ENCODE measurements around the gene CISTR. TPM values are rescaled to one million over a fixed set of nuclear protein-coding genes. Genes with fewer than 3 reads are reported as not detected.
A peak's percentile ranks its signal among the peaks of the same experiment; 100 is the strongest.

Gene CISTR
- polyA plus RNA-seq, 1 donor from 2014 or later: not detected

DNA sequence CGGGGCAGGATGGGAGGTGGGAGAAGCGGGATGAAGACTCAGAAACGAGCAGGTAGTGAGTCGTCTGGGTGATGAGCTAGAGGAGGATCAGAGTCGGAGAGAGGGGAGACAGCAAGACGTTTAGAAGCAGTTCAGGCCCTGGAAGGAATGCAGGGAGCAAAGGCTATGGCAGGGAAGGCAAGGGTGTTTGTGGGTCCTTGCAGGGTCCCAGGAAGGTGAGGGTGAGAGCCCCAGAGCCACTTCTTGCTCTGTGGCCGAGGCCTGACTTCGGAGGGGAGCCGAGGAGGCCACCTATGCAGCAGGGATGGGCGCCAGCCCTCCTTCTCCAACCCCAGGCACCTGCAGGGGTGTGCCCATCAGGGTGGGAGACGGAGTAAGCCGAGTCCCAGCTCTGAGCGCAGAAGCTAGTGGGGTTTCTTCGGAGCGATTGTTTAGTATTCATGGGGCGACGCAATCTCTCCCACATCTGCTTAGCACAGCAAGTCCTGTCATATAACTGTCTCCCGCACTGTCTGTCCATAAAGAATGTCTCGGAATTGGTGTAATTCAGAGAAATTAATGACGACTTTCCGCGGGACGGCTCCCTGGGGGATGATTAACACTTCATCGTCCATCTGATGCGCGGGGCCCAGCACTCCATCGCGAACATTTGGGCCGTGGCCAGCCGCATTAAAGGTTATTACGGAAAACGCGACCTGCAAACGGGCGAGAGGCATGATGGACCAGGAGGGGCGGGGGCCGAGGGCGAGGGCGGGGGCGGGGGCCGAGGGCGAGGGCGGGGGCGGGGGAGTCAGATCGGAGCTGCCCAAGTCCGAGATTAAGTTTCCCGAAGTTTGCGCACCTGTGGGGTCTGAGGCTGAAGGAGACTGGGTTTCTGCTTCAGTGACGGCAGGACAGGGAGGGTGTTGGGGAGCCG is 12.3 kb downstream of the CISTR start:
- Histone ChIP-seq H4K20me1 (ENCODE audit: insufficient read depth) (no peaks in the 10 kb centered on the region), H3K79me2 (replicated peaks; ENCODE audit: insufficient read depth, low read length) (no peaks in the 10 kb centered on the region), H3F3A (ENCODE audit: insufficient read depth, low read length, poor library complexity, severe bottlenecking) (peaks cover 17% of the 10 kb centered on the region), H3K4me2 (ENCODE audit: low read length) (peak overlapping the region; percentile 76), H3K4me3 (ENCODE audit: low read length) (peak overlapping the region; percentile 62), H3K9ac (ENCODE audit: low read length) (peak overlapping the region; percentile 88), H3K9me2 (ENCODE audit: insufficient read depth, low read length) (no peaks in the 10 kb centered on the region), H3K27me3 (ENCODE audit: insufficient read depth, low read depth, low read length) (no peaks in the 10 kb centered on the region), H3K36me3 (ENCODE audit: insufficient read depth, low read length) (no peaks in the 10 kb centered on the region), H2AFZ (ENCODE audit: low read depth, low read length) (no peak overlapping the region), H3K27ac (ENCODE audit: low read length) (peak overlapping the region; percentile 99), H3K9me3 (ENCODE audit: low read length) (no peaks in the 10 kb centered on the region)
- no peak for TF ChIP-seq EZH2 (IDR thresholded peaks at IDR 0.05; ENCODE audit: borderline replicate concordance, insufficient read depth, low read length, poor library complexity, severe bottlenecking)
- peak; percentile 92 for TF ChIP-seq EP300 (conservative IDR thresholded peaks at IDR 0.05; ENCODE audit: poor library complexity, severe bottlenecking)
- TF ChIP-seq POLR2AphosphoS5 (IDR thresholded peaks at IDR 0.05): peak; percentile 80
- TF ChIP-seq SMC3 (conservative IDR thresholded peaks at IDR 0.05; ENCODE audit: poor library complexity): peak; percentile 18
- peak; percentile 39 for TF ChIP-seq RAD21 (conservative IDR thresholded peaks at IDR 0.05)
- TF ChIP-seq, protein P1, sequence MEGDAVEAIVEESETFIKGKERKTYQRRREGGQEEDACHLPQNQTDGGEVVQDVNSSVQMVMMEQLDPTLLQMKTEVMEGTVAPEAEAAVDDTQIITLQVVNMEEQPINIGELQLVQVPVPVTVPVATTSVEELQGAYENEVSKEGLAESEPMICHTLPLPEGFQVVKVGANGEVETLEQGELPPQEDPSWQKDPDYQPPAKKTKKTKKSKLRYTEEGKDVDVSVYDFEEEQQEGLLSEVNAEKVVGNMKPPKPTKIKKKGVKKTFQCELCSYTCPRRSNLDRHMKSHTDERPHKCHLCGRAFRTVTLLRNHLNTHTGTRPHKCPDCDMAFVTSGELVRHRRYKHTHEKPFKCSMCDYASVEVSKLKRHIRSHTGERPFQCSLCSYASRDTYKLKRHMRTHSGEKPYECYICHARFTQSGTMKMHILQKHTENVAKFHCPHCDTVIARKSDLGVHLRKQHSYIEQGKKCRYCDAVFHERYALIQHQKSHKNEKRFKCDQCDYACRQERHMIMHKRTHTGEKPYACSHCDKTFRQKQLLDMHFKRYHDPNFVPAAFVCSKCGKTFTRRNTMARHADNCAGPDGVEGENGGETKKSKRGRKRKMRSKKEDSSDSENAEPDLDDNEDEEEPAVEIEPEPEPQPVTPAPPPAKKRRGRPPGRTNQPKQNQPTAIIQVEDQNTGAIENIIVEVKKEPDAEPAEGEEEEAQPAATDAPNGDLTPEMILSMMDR (IDR thresholded peaks at IDR 0.05; ENCODE audit: poor library complexity, severe bottlenecking): no peak

DNA sequence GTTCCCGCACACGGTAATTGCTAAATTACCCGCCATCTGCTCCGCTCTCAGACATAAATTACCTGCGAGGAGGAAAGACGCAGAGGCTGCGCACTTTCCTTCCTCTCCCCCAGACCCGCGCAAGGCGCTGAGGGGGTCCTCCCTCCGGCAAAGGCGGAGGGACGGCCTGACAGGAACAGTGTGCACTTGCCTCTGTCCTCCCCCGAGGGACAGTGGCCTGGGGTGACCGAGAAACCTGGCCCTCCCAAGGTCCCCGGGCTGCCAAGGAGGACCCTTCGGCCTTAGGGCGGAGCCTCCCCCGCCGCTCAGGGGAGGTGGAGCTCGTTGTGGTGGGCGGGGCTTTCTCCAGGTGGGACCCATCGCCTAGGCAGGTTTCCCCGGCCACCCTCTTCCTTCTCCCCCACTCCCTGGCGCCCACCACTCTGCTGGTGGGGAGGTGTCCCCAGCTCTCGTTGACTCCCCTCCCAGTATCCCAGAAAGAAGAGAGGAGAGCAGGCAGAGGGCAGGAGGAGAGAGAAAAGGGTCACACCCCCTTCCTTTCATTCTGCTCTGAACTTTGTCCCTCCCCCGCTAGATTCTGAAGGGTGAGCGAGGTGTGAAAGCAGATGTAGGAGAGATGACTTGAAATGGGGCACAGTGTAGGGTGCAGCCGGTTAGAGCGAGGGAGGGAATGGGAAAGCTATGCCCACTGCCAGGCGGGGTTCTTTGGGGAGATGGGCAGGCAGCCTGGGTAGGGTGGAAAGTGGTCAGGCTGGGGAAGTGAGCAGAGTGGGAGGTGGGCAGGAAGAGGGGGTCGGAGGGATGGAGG is 13.2 kb downstream of the CISTR start:
- Histone ChIP-seq H3K9ac (ENCODE audit: low read length) (peak overlapping the region; percentile 88), H3K9me2 (ENCODE audit: insufficient read depth, low read length) (no peaks in the 10 kb centered on the region), H4K20me1 (ENCODE audit: insufficient read depth) (no peaks in the 10 kb centered on the region), H3K9me3 (ENCODE audit: low read length) (no peaks in the 10 kb centered on the region), H2AFZ (ENCODE audit: low read depth, low read length) (no peak overlapping the region), H3K36me3 (ENCODE audit: insufficient read depth, low read length) (no peaks in the 10 kb centered on the region), H3K27ac (ENCODE audit: low read length) (peak overlapping the region; percentile 99), H3K79me2 (replicated peaks; ENCODE audit: insufficient read depth, low read length) (no peaks in the 10 kb centered on the region), H3K4me3 (ENCODE audit: low read length) (peak overlapping the region; percentile 62), H3F3A (ENCODE audit: insufficient read depth, low read length, poor library complexity, severe bottlenecking) (peaks cover 17% of the 10 kb centered on the region), H3K4me2 (ENCODE audit: low read length) (peak overlapping the region; percentile 76), H3K27me3 (ENCODE audit: insufficient read depth, low read depth, low read length) (no peaks in the 10 kb centered on the region)
- TF ChIP-seq EP300 (conservative IDR thresholded peaks at IDR 0.05; ENCODE audit: poor library complexity, severe bottlenecking) (peak; percentile 64), SMC3 (conservative IDR thresholded peaks at IDR 0.05; ENCODE audit: poor library complexity) (no peak), TAF1 (IDR thresholded peaks at IDR 0.05; ENCODE audit: low read depth) (peak; percentile 39), POLR2AphosphoS5 (IDR thresholded peaks at IDR 0.05) (peak; percentile 80), RAD21 (conservative IDR thresholded peaks at IDR 0.05) (no peak), MXI1 (conservative IDR thresholded peaks at IDR 0.05; ENCODE audit: poor library complexity, severe bottlenecking) (peak; percentile 58), EZH2 (IDR thresholded peaks at IDR 0.05; ENCODE audit: borderline replicate concordance, insufficient read depth, low read length, poor library complexity, severe bottlenecking) (no peak)
- TF ChIP-seq, protein P1 (IDR thresholded peaks at IDR 0.05; ENCODE audit: poor library complexity, severe bottlenecking): no peak
- TF ChIP-seq, protein P2, sequence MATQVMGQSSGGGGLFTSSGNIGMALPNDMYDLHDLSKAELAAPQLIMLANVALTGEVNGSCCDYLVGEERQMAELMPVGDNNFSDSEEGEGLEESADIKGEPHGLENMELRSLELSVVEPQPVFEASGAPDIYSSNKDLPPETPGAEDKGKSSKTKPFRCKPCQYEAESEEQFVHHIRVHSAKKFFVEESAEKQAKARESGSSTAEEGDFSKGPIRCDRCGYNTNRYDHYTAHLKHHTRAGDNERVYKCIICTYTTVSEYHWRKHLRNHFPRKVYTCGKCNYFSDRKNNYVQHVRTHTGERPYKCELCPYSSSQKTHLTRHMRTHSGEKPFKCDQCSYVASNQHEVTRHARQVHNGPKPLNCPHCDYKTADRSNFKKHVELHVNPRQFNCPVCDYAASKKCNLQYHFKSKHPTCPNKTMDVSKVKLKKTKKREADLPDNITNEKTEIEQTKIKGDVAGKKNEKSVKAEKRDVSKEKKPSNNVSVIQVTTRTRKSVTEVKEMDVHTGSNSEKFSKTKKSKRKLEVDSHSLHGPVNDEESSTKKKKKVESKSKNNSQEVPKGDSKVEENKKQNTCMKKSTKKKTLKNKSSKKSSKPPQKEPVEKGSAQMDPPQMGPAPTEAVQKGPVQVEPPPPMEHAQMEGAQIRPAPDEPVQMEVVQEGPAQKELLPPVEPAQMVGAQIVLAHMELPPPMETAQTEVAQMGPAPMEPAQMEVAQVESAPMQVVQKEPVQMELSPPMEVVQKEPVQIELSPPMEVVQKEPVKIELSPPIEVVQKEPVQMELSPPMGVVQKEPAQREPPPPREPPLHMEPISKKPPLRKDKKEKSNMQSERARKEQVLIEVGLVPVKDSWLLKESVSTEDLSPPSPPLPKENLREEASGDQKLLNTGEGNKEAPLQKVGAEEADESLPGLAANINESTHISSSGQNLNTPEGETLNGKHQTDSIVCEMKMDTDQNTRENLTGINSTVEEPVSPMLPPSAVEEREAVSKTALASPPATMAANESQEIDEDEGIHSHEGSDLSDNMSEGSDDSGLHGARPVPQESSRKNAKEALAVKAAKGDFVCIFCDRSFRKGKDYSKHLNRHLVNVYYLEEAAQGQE (IDR thresholded peaks at IDR 0.05; ENCODE audit: borderline replicate concordance): peak; percentile 76

Data from neural cell (in vitro differentiated cells).